Testis (tissue), 2 donors: ENCODE measurements around the gene KLHDC4.

Experiments used
- CTCF ChIP-seq, 3 experiments: fragments of 450-650 bp in 2 of 3; fragments of 200-600 bp in 1 of 3; sonication (generic) in 1 of 3; IDR thresholded peaks; one replicate each; pipeline ENCODE4 v1.5.1; 2016 to 2019; ENCODE audit warnings: antibody characterized with exemption in 3 of 3, mild to moderate bottlenecking in 2 of 3, moderate library complexity in 1 of 3
- POLR2A ChIP-seq: fragments of 450-650 bp; IDR thresholded peaks from one replicate; pipeline ENCODE4 v1.6.1; 2017; ENCODE audit warnings: antibody characterized with exemption, mild to moderate bottlenecking, moderate library complexity

- TF ChIP-seq CTCF (IDR thresholded peaks at IDR 0.05) (no peak), POLR2A (no peak)
These were observed 57.8 kb downstream of the KLHDC4 start for GRCh38 chr16:87707714-87708580.
